Brain pericyte (primary cell): ENCODE measurements around the gene GALNTL6.

Experiments used
- DNase-seq: peaks from one replicate; pipeline ENCODE4 v3.0.0-alpha.2; 2012; ENCODE audit warnings: low read depth, low spot score

The GALNTL6 gene

DNA sequence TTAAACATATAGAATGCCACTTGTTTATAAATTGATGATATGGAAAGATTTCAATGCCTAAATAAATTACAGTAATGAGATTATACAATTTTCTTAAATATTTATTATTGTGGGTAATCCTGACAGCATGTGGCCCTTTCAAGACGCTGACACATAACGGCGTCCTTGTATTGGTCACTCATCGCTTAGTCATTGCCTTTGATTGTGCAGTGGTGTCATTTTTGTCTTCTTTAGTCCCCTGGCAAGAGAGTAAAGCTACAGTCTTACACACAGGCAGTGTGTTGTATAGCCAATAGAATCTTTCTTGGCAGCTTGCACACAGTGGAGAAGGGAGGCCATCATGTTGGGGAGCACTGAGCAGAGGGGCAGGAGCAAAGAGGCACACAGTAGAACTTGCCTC, 993.6 kb downstream of the GALNTL6 start:
- DNase-seq, result no peak

DNA sequence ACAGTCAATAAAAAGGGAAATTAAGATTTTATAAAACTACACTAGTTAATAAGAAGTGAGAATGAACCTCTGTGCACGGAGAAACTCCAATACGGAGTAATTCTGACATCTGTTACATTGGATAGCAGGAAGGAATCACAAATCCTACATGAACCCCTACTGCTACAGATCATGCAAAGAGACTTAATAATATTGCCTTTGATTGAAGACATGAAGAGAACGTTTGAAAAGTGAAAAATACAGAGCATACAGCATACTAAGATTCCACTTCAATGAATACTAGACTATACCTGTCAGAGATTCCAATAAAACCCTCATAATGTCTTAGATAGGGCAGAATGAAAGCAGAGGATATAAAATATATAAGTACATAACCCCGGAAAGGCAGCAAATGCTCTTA, 995.0 kb downstream of the GALNTL6 start:
- no peak for DNase-seq

DNA sequence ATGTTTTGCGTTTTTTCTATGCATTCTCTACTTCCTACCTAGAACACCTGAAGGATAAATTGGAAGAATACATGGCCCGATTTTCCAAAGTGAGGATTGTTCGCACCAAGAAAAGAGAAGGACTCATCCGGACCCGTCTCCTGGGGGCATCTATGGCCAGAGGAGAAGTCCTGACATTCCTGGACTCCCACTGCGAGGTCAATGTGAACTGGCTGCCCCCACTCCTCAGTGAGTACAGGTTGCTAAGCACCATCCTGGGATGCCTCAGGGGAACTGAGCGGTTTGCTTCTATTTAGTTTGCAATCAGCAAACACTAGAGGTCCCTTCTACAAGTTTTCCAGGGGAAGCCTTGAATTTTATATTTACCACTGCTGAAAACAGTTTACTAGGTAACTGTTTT, 996.1 kb downstream of the GALNTL6 start:
- no peak for DNase-seq

DNA sequence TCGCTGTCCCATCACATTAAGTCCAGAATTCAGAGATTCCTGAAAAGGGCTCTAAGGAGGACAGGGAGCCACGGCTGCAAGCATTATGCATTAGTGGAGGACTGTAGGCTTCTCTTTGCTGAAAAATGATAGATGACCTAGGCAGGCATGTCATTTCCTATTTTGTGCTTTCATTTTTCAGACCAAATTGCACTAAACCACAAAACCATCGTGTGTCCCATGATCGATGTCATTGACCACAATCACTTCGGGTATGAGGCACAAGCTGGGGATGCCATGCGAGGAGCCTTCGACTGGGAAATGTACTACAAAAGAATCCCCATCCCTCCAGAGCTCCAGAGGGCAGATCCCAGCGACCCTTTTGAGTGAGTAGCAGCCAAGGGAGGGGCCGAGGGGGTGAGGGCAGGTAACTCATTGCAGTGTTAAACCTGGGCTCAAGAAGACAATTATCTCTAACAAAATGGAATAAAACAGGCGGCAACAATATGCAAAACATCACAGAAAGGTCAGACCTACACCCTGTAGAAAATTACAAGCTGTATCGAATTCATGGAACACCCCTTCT, 1000.2 kb downstream of the GALNTL6 start:
- no peak for DNase-seq

DNA sequence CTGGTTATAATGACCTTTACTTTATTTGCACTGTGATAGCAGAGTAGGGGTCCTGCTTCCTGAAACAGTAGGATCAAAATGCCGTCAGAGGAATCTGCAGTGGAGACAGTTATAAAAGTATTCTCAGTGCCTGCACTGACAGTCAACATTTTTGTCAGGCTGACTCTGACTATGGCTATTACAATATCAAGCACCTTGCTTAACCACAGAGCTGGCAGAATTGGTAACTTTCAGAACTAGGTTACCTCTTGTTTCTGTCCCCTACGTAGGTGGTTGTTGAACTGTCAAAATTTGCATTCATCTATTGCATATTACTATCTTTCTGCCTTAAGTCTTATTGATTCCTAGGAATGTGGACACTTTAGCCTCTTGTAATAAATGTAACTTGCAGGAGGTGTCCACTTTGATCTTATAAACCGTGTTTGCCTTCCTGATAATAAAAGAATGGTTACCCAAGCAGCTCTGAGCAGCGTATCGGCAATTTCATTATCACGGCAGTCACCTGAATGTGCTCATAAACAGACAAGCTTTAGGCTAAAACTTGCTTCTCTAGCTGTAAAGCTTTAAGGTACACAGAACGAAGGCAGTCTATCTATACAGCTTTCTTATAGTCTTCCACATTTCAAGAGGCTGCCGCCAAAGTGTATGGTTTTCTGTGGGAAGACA, 1002.4 kb downstream of the GALNTL6 start:
- no peak for DNase-seq

DNA sequence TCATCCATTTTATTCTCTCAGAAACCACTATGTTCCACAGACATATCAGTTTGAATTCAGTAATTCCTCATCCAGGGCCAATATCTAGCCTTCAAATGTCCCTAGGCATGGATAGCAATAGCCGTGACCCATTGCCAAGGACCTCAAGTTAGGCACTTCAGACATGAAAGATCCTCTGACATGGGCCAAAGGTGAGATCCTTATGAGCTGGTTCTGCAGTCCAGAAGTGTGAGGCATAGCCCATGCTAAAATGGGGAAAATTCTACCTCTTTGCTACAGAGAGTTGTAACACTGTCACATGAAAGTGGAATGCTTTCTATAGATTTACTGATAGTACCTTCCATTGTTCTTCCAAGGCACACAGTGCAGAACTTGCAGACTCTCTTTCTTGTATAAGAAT, 1005.7 kb downstream of the GALNTL6 start:
- no peak for DNase-seq

DNA sequence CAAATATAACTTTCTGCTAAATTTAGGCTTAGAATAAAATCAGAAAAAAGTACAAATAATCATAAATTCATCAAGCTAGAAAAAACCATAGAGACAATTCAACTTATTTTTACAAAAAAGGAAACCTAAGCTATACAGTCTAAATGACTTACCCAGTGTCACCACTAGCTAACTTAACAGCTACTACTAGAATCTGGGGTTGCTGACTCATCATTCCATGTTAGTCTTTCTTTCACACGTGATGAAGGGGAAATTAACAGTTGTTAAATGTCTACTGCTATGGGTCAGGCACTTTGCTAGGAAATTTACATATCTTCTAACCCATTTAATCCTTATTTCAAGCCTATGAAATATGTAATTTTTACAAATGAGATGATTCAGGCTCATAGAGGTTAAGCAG, 1006.1 kb downstream of the GALNTL6 start:
- DNase-seq, result no peak

DNA sequence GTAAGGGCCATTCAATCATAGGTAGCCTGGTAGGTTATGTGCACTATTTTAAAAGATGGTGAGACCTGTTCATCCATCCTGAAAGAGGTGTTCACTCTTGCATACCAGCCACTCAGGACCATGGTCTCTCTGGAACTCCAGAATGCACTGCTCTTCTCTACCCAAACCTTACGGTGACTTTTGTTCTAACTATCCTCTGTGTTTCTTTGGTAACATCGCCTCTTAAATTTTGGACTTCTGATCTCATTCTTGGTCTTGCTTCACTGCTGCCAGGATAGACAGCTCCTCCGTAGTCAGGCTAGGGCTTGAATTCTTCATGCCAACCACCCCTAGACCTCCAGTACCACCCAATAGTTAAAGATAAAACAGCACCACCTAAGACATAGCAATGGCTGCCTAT, 1009.1 kb downstream of the GALNTL6 start:
- DNase-seq, result no peak

DNA sequence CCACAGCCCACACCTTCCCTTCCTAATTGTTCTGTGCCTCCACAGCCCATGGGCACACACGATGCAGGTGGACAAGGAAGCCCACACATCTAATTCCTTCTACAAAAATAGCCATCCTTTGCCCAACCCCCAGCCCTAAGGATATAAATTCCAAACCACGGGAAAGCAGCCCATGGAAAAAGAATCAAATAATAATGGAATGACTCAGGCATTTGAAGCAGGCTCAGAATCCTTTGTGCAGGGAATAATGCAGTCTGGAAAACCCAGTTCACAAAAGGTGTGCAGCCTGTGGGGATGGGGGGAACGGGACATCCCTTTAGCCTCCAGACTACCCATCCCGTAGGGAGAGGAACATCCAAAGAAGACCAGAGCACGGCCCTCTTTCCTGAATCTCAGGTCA, 1013.1 kb downstream of the GALNTL6 start:
- DNase-seq, result no peak

DNA sequence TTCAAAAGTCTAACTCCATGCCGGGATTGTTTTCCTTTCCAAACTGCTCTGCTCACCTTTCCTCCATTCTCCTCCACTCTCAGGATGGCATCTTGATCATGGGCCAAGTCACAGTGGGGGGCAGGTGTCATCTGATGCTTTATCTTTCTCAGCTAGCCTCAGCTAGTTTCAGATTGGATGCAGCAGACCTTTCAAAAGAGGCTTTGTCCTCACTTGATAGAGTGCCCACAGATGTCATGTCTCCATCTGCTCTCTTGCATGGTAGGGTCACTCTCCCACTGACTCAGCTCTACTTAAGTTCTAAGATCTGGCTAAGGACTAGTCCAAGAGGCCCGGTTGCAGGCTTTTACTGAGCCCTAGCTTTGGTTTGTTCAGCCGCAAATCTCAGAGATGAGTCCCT, 1013.7 kb downstream of the GALNTL6 start:
- DNase-seq, result no peak

DNA sequence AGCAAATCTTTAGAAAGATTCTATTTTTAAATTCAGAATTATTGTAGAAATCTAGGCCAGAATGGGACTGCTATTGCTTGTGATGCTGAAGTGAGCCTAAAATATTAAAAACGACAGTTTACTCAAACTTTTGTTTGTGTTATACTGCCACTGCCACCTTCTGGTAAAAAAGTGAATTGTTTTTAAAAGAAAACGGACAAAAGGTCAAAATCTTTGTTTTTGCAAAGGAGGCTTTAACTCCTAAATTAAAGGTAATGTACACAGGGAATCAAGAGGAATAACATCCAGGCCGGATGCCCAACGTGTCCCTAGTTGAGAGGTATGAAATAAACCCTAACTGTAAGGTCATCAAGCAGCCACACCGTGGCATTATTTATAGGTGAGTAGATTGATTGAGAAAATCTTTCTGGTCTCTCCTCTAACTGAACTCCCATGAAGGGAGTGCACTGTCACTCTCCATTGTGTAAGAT, 1017.1 kb downstream of the GALNTL6 start:
- no peak for DNase-seq

DNA sequence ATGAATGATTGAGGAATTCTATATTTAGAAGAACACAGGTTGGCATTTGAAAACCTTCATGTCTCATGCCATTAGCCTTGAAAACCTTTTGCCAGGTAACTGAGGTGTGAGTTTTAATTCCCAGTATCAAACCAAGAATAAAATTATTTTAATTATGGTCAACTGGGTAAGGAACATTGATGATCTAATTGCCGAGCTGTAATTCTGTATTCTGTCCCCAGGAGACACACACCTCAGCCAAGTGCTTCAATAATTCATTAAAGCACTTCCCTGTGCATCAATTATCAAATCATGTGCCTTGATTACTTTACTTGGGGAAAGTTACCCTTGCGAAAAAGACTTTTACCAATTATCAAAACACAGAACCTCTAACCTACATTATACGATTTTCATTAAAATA, 1023.5 kb downstream of the GALNTL6 start:
- no peak for DNase-seq

DNA sequence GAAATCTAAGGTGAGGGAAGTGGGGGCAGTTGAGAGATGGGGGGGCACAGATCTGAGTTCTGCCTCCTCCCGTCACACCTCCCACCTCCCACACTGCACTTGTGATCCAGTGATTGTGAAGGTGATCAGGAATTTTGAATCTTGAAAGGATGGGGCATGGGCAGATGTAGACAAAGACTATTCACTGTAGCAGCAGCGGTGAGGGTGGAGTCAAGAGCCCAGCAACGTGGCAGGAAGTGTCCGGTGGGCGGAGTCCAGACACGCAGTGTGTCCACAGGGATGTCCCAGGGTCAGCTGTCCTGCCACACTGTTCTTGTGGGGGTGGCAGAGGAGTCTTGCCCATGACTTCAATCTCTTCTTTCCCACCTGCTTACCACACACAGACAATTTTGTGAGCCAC, 1024.9 kb downstream of the GALNTL6 start:
- no peak for DNase-seq

DNA sequence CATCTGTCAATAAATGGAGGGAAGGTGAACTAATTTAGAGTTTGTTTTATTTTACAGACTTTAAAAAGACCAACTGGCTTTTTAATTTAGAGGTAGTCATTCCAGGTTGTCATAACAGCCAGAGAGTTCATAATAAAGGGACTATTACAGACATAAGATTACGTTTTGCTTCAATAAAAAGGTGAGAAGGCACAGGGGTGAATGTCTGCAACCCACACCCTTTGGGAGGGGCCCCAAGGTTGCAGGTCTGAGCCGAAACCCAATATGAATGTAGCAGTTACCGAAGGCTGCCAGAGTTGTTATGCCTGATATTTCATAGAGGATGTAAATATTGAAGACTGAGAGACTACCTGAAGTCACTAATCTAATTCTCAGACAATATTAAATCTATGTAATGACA, 1025.7 kb downstream of the GALNTL6 start:
- DNase-seq, result no peak

DNA sequence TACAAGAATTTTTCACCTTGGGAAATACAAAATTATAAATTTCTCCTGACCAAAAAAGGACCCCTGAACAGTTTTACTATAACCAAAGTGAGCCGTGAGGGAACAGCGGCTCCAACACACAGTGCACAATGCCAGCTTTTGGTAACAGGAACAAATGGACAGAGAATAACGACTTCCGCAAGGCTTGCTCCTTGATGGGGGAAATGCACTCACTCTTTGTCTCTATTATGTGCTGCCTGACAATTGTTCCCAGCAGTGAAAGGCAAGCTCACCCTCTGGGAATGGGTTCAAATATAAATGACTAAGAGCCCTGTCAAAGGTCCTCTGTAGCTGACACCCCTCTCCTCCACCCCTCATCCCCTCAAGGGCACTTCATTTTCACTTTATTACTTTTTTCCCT, 1029.6 kb downstream of the GALNTL6 start:
- no peak for DNase-seq

DNA sequence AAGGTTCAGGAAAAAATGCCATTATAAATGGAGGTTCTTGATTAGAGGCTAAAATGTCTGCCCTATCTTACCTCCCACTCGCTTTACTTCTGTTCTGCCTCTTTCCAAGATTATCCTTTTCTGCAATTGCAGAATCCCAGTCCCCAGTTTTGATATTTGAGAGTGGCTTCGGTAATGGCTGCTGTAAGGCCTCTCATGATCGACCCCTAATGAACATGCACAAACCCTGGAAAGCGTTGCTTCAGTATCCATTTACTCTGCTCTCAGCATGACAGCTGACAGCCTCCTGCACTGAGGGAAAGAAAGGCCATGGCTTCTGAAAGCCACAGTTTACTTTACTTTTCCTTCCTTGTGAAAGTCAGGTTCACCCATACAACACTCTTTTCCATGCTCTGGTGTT, 1030.0 kb downstream of the GALNTL6 start:
- no peak for DNase-seq

DNA sequence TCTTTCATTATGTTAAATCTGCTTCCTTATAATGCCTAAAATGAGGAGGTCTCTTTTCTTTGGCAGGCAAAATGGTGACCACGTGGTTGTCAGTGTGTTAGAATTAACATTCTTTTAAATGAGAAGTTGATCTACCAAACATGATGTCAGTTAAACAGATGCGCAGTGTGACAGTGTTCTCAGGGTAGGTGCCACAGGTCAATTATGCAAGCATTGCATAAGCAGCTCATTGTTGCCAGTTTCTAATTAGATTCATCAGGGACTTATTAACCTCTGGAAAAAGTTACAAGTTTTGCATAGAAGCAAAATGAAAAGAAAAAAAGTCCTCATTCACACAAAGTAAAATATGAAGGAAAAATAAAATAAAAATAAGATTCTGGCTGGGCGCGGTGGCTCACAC, 1031.4 kb downstream of the GALNTL6 start:
- DNase-seq, result no peak

DNA sequence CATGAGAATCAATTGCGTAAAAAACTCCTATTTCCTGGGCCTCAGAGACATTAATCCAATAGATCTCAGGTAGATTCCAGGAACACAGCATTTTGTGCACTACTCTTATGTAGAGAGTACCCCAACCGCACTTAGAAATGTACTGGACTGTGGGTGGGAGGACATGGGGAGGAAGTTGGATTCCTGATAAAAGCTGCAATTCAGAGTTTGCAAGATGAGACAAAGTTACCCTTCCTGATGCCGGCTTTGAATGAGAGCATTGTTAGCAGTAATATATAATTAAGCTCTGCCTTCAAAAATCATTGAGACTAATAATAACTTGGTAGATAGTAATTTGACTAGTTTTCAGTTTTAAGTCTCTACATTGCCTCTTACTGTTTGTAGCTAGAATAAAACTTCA, 1032.1 kb downstream of the GALNTL6 start:
- DNase-seq, result no peak

DNA sequence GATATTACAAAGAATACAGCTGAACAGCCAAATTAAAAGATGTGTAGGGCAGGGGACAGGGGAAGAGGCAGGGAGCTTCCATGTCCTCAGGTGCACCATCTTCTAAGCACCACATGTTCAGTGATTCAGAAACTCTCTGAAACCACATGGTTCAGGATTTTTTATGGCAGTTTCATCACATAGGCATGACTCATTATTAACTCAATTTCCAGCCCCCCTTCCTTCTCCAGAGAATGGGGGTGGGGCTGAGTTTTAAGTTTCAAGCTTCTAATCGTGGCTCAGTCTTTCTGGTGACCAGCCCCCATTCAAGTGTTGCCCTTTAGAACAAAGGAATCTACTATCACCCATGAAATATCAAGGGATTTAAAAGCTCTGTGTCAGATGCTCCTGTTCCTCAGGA, 1037.6 kb downstream of the GALNTL6 start:
- peak; percentile 53 for DNase-seq

DNA sequence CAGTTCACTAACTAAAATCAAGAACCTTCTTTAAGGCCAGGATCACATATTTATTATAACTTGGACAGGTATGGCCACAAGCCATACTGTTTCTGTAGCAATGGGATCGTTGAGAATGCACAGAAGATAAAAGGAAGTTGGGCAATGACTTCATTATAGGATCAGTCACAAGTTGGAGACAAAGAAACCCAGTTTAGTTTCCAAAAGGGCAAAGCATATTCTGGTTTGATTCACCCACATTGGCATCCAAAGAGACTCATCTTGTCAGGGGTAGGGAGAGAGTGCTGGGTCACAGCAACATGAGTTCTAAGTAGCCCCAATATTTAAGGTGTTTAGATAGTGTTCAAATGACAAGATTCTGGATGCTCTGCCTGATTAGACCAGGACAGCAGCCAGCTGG, 1038.3 kb downstream of the GALNTL6 start:
- DNase-seq, result no peak

DNA sequence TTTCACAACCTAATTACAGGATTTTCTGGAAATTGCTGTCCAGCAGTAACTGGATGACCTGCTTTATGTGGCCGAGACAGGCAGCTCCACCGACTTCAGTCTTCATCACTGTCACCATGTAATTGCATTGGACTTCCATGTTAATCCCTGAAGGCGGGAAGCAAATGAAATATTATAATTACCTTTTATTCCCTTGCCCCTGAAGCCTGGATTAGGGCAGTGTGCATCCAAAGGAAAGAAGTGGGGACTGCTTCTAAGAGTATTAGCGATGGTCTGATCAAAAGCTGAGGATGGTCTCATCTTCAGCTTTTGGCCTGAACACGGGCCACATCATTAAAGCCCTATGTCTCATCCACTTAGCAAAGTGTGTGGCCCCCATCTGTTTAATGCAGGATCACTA, 1043.8 kb downstream of the GALNTL6 start:
- DNase-seq, result no peak

DNA sequence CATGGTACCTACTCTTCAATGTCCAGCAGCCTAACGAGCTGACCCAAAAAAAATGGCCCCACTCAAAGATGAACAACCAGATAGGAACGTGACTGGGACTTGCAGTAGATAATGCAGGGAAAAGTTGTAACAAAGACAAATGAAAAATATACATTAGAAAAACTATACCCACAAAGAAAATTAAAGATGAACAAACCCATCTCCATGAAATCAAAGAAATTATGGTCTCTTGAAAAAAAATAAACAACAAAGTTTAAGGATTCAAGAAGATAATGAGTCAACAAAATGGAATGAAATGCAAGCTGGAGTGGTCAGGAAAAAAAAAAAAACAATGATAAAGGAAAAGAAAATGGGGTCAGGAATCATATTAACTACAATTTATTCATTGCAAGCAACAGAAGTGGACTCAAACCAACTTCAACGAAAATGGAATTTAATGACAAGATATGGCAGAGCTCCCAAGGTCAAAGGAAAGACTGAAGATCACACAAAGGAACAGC, 1045.6 kb downstream of the GALNTL6 start:
- DNase-seq, result no peak

DNA sequence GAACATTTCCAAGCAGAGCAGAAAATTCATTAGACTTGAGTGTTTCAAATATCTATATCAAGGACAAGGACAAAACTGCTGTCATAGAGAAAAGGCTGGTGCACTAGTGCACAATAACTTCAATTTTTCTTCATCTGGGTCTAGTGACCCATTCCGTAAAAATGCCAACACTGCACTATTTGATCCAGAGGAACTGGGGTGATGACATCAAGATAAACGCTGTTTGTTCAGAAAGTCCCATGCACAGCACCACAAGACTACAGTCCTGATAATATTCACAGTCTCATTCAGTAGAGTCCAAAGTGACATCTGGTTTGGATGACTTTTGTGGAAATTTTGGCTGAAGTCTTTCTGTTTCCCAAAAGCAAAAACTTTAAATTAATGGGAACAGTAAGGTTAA, 1051.9 kb downstream of the GALNTL6 start:
- no peak for DNase-seq
